Measurements from ENCODE around the gene DUSP14. TPM values are rescaled to one million over a fixed set of nuclear protein-coding genes. Genes with fewer than 3 reads are reported as not detected.
"Not testable (repeated sequence)": the region's sequence is repeated elsewhere in the genome, so short reads cannot be mapped to it uniquely, and the experiment has no call there.

The DUSP14 gene
- polyA plus RNA-seq, 1 experiment: 152 TPM

GRCh38 chr17:37450112-37450511 lies 39.6 kb upstream of the DUSP14 start:
- ChIA-PET CTCF (interaction anchor here (0.8 to 1.3 kb wide), 2 partner anchors 23 to 46 kb away, joined by 3 to 4 read pairs; no protein-coding TSS in a partner anchor), POLR2A (no interaction called here)
- Histone ChIP-seq H3K27me3 (ENCODE audit: control insufficient read depth, insufficient read depth, low read length) (no peaks in the 10 kb centered on the region), H3K4me3 (ENCODE audit: low read depth, low read length) (no peak overlapping the region), H3K36me3 (ENCODE audit: control insufficient read depth, insufficient read depth, low read length) (no peaks in the 10 kb centered on the region; the same call in 1 of the 2 replicates)
- no peak for TF ChIP-seq CTCF (IDR thresholded peaks at IDR 0.05; ENCODE audit: insufficient read depth, low read depth, low read length)
- no peak for DNase-seq (ENCODE audit: low read depth)

GRCh38 chr17:37457801-37458200 lies 31.9 kb upstream of the DUSP14 start:
- H3K4me3 ChIP-seq (ENCODE audit: low read depth, low read length); DNase-seq (ENCODE audit: low read depth); POLR2A ChIA-PET; H3K36me3 ChIP-seq (ENCODE audit: control insufficient read depth, insufficient read depth, low read length); H3K27me3 ChIP-seq (ENCODE audit: control insufficient read depth, insufficient read depth, low read length): not testable (repeated sequence)
- CTCF ChIA-PET: interaction anchor here (0.9 kb wide), 1 partner anchor 35 kb away, joined by 3 read pairs; no protein-coding TSS in a partner anchor

GRCh38 chr17:37458805-37459204 lies 30.9 kb upstream of the DUSP14 start:
- DNase-seq (ENCODE audit: low read depth): no peak
- Histone ChIP-seq H3K4me3 (ENCODE audit: low read depth, low read length) (no peak overlapping the region), H3K36me3 (ENCODE audit: control insufficient read depth, insufficient read depth, low read length) (no peaks in the 10 kb centered on the region), H3K27me3 (ENCODE audit: control insufficient read depth, insufficient read depth, low read length) (no peaks in the 10 kb centered on the region)
- POLR2A ChIA-PET: no interaction called here
- CTCF ChIA-PET: interaction anchor here (0.9 kb wide), 1 partner anchor 36 kb away, joined by 3 read pairs; no protein-coding TSS in a partner anchor
- no peak for TF ChIP-seq CTCF (IDR thresholded peaks at IDR 0.05; ENCODE audit: insufficient read depth, low read depth, low read length)

- Histone ChIP-seq H3K27me3 (ENCODE audit: control insufficient read depth, insufficient read depth, low read length) (no peaks in the 10 kb centered on the region), H3K4me3 (ENCODE audit: low read depth, low read length) (no peak overlapping the region), H3K36me3 (ENCODE audit: control insufficient read depth, insufficient read depth, low read length) (no peaks in the 10 kb centered on the region)
- DNase-seq (ENCODE audit: low read depth): no peak
- no peak for TF ChIP-seq CTCF (IDR thresholded peaks at IDR 0.05; ENCODE audit: insufficient read depth, low read depth, low read length)
- CTCF ChIA-PET: no interaction called here
- POLR2A ChIA-PET: no interaction called here
Measured at GRCh38 chr17:37461668-37462067, 28.0 kb upstream of the DUSP14 start.

GRCh38 chr17:37462492-37462891 lies 27.2 kb upstream of the DUSP14 start:
- POLR2A ChIA-PET: no interaction called here
- Histone ChIP-seq H3K4me3 (ENCODE audit: low read depth, low read length) (no peak overlapping the region), H3K27me3 (ENCODE audit: control insufficient read depth, insufficient read depth, low read length) (no peaks in the 10 kb centered on the region), H3K36me3 (ENCODE audit: control insufficient read depth, insufficient read depth, low read length) (no peaks in the 10 kb centered on the region)
- CTCF ChIA-PET: no interaction called here
- no peak for TF ChIP-seq CTCF (IDR thresholded peaks at IDR 0.05; ENCODE audit: insufficient read depth, low read depth, low read length)
- no peak for DNase-seq (ENCODE audit: low read depth)

- DNase-seq (ENCODE audit: low read depth): no peak
- Histone ChIP-seq H3K36me3 (ENCODE audit: control insufficient read depth, insufficient read depth, low read length) (no peaks in the 10 kb centered on the region), H3K27me3 (ENCODE audit: control insufficient read depth, insufficient read depth, low read length) (no peaks in the 10 kb centered on the region), H3K4me3 (ENCODE audit: low read depth, low read length) (no peak overlapping the region)
- ChIA-PET POLR2A (no interaction called here), CTCF (interaction anchor here (1.3 kb wide), 1 partner anchor 12 kb away, joined by 3 read pairs; no protein-coding TSS in a partner anchor)
- no peak for TF ChIP-seq CTCF (IDR thresholded peaks at IDR 0.05; ENCODE audit: insufficient read depth, low read depth, low read length)
Measured at GRCh38 chr17:37463039-37463438, 26.7 kb upstream of the DUSP14 start.
